Endothelial cell of umbilical vein (primary cell): ENCODE measurements around the gene GPR162. TPM values are rescaled to one million over a fixed set of nuclear protein-coding genes. Genes with fewer than 3 reads are reported as not detected.

ENCODE experiments used
- BruUV-seq: library from RNA; stranded (reverse); fragments of 400-500 nt; replicated peaks from 2 replicates; lab custom pipeline; 2021; lab: Mats Ljungman, UMichigan
- CTCF ChIA-PET: fragments of 300-600, 350-600 bp; sonication (Branson Sonifier 250); formaldehyde crosslinking; loops from one replicate; lab custom pipeline; 2021; ENCODE audit warnings: antibody characterized with exemption, inconsistent platforms; lab: Charles Lee
- POLR2A ChIA-PET: fragments of 300-600, 350-600 bp; sonication (Branson Sonifier 250); formaldehyde crosslinking; loops from one replicate; lab custom pipeline; 2021; ENCODE audit warnings: antibody characterized with exemption, inconsistent platforms; lab: Charles Lee
- DNase-seq: peaks from one replicate; pipeline ENCODE4 v3.0.0-alpha.2; 2011; ENCODE audit warnings: low read depth, low spot score
- FAIRE-seq: peaks from 2 replicates; lab custom pipeline; 2011; peaks lifted over from hg19 to GRCh38; lab: Jason Lieb, UNC
- H2AFZ ChIP-seq: 2 replicates; pipeline ENCODE4 v1.6.0; 2012; ENCODE audit warnings: low read depth, low read length, control low read depth, inconsistent platforms
- H3K27ac ChIP-seq: 2 replicates; pipeline ENCODE4 v1.5.1; 2011; ENCODE audit warnings: low read depth, mild to moderate bottlenecking, control low read depth, low read length, moderate library complexity; ENCODE audit not compliant: insufficient read depth
- H3K27me3 ChIP-seq, 2 experiments: 2 replicates each; pipeline versions ENCODE4 v1.6.0 to v1.6.1; 2011; ENCODE audit warnings: low read length in 2 of 2, mixed read lengths in 1 of 2; ENCODE audit not compliant: control insufficient read depth in 2 of 2, insufficient read depth in 2 of 2
- H3K36me3 ChIP-seq, 2 experiments: 2 replicates in 1 of 2; 3 replicates in 1 of 2; pipeline ENCODE4 v1.5.1; 2011; ENCODE audit warnings: low read length in 2 of 2, mild to moderate bottlenecking in 1 of 2, moderate library complexity in 1 of 2; ENCODE audit not compliant: control insufficient read depth in 2 of 2, insufficient read depth in 2 of 2; ENCODE audit errors: extremely low read depth in 1 of 2
- H3K4me1 ChIP-seq: 3 replicates; pipeline ENCODE4 v1.5.1; 2011; ENCODE audit warnings: mild to moderate bottlenecking, low read length; ENCODE audit not compliant: control insufficient read depth, insufficient read depth; ENCODE audit errors: extremely low read depth
- H3K4me2 ChIP-seq: 2 replicates; pipeline ENCODE4 v1.6.1; 2011; ENCODE audit warnings: low read length, control low read depth, mixed read lengths; ENCODE audit not compliant: insufficient read depth
- H3K4me3 ChIP-seq, 3 experiments: fragments of 200-600 bp in 1 of 3; sonication (generic), shearing (Covaris generic) in 1 of 3; replicated peaks in 1 of 3; 2 replicates each; pipeline ENCODE4 v1.5.1; 2011 to 2016; ENCODE audit warnings: control low read depth in 3 of 3, low read length in 3 of 3, mild to moderate bottlenecking in 2 of 3, inconsistent platforms in 1 of 3, low read depth in 1 of 3, moderate library complexity in 1 of 3; ENCODE audit not compliant: insufficient read depth in 1 of 3
- H3K79me2 ChIP-seq: 2 replicates; pipeline ENCODE4 v1.6.0; 2012; ENCODE audit warnings: low read length, inconsistent platforms; ENCODE audit not compliant: control insufficient read depth, insufficient read depth
- H3K9ac ChIP-seq: replicated peaks from 2 replicates; pipeline ENCODE3; 2011; ENCODE audit warnings: low read length, control low read depth; ENCODE audit not compliant: insufficient read depth; ENCODE audit errors: extremely low read depth
- H3K9me1 ChIP-seq: replicated peaks from 3 replicates; pipeline ENCODE4 v1.6.0; 2011; ENCODE audit warnings: mild to moderate bottlenecking, low read length; ENCODE audit not compliant: control insufficient read depth, insufficient read depth; ENCODE audit errors: extremely low read depth
- H3K9me3 ChIP-seq: replicated peaks from 2 replicates; pipeline ENCODE4 v1.5.1; 2012; ENCODE audit warnings: low read length, inconsistent platforms; ENCODE audit not compliant: control insufficient read depth, insufficient read depth
- H4K20me1 ChIP-seq: replicated peaks from 2 replicates; pipeline ENCODE3; 2011; ENCODE audit warnings: mild to moderate bottlenecking, low read length; ENCODE audit not compliant: control insufficient read depth, insufficient read depth; ENCODE audit errors: extremely low read depth
- EZH2 ChIP-seq: IDR thresholded peaks from 2 replicates; pipeline ENCODE4 v1.6.1; 2012; ENCODE audit warnings: borderline replicate concordance, low read depth, mild to moderate bottlenecking, moderate library complexity, low read length, inconsistent platforms; ENCODE audit not compliant: severe bottlenecking
- FOS ChIP-seq: IDR thresholded peaks from 2 replicates; pipeline ENCODE4 v1.6.1; 2011; ENCODE audit warnings: mild to moderate bottlenecking, low read length, moderate library complexity, borderline replicate concordance; ENCODE audit not compliant: insufficient read depth
- GATA2 ChIP-seq: IDR thresholded peaks from 2 replicates; pipeline ENCODE4 v1.7.0; 2011; ENCODE audit warnings: low read depth, mild to moderate bottlenecking, moderate library complexity, mixed read lengths, low read length; ENCODE audit not compliant: insufficient read length, insufficient read depth
- JUN ChIP-seq: IDR thresholded peaks from 2 replicates; pipeline ENCODE4 v1.6.1; 2011; ENCODE audit warnings: borderline replicate concordance, low read depth; ENCODE audit not compliant: insufficient read length, insufficient read depth
- MYC ChIP-seq: IDR thresholded peaks from one replicate; pipeline ENCODE4 v1.6.1; 2011; ENCODE audit warnings: mild to moderate bottlenecking, low read depth, low read length
- POLR2A ChIP-seq: IDR thresholded peaks from 2 replicates; pipeline ENCODE4 v1.6.1; 2012; ENCODE audit warnings: low read depth, mild to moderate bottlenecking, control low read depth, low read length
- POLR2AphosphoS5 ChIP-seq: IDR thresholded peaks from 2 replicates; pipeline ENCODE4 v1.6.1; 2012; ENCODE audit warnings: low read depth, mild to moderate bottlenecking, control low read depth, low read length, moderate library complexity; ENCODE audit not compliant: insufficient read depth
- dilution Hi-C: fragments of 300-500 bp; cut with MboI; formaldehyde crosslinking; loops from one replicate; pipeline ENCODE4 v1.15.0; 2019; ENCODE audit warnings: low sequenced_read_pairs; ENCODE audit not compliant: extremely low pct_ligation_motif_present
- intact Hi-C: fragments of 100-400 bp; cut with micrococcal nuclease; formaldehyde crosslinking; loops from one replicate; pipeline ENCODE4 v1.10.0; 2022
- polyA plus RNA-seq, 4 experiments: library from polyadenylated mRNA; depleted of rRNA in 3 of 4; stranded (reverse) in 3 of 4; unstranded in 1 of 4; fragments of >200 nt; gene quantifications; 2 replicates each; pipeline versions ENCODE4 v1.2.1 to v1.2.3, GENCODE V29; 2011 to 2012; ENCODE audit warnings: missing spikeins in 1 of 4
- total RNA-seq: library from RNA; stranded (reverse); gene quantifications from 2 replicates; pipeline ENCODE4 v1.2.3, GENCODE V29; 2021
- TF ChIP-seq, protein P1 (sequence below): IDR thresholded peaks from 2 replicates; pipeline ENCODE4 v1.6.1; 2011; ENCODE audit not compliant: insufficient read depth, insufficient read length
- TF ChIP-seq, protein P2 (sequence below), 2 donors: IDR thresholded peaks; 1 replicate in 1 of 2; 2 replicates in 1 of 2; pipeline ENCODE4 v1.5.1; 2011; ENCODE audit warnings: low read length in 2 of 2, mild to moderate bottlenecking in 2 of 2, moderate library complexity in 2 of 2, control low read depth in 1 of 2, inconsistent platforms in 1 of 2, low read depth in 1 of 2; ENCODE audit not compliant: insufficient read depth in 1 of 2; ENCODE audit errors: extremely low read depth in 1 of 2

Gene GPR162
- total and polyA plus RNA-seq, 2 donors (not counting 3 experiments of a cell fraction or from before 2014, with no cell fraction given): 9.7 to 13.7 TPM

DNA sequence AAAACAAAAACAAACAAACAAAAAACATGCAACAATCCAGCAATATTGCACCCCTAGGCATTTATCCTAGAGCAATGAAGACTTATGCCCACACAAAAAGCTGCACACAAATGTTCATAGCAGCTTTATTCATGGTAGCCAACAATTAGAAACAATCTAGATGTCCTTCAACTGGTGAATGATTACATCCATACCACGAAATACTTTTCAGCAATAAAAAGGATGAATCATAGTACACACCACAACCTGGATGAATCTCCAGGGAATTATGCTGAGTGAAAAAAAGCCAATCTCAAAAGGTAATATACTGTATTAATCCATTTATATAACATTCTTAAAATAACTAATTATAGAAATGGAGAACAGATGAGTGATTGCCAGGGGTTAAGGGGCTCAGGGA is 14.5 kb upstream of the GPR162 start:
- Histone ChIP-seq H2AFZ (no peak overlapping the region), H3K4me2 (no peak overlapping the region), H3K27ac (no peak overlapping the region), H3K27me3 (peaks cover 0 to 9% of the 10 kb centered on the region in 2 experiments), H4K20me1 (no peaks in the 10 kb centered on the region), H3K36me3 (no peaks in the 10 kb centered on the region), H3K9me3 (no peaks in the 10 kb centered on the region), H3K4me1 (no peaks in the 10 kb centered on the region), H3K9me1 (no peaks in the 10 kb centered on the region), H3K79me2 (no peaks in the 10 kb centered on the region), H3K9ac (no peak overlapping the region), H3K4me3 (no peak overlapping the region)
- FAIRE-seq (no peak), DNase-seq (no peak)
- no TSS peak for BruUV-seq
- TF ChIP-seq GATA2: no peak
- TF ChIP-seq, protein P1, sequence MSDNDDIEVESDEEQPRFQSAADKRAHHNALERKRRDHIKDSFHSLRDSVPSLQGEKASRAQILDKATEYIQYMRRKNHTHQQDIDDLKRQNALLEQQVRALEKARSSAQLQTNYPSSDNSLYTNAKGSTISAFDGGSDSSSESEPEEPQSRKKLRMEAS: no peak
- TF ChIP-seq FOS: no peak
- no peak for TF ChIP-seq MYC
- no peak for TF ChIP-seq JUN
- TF ChIP-seq EZH2: no peak
- CTCF ChIA-PET: interaction anchor here (0.9 to 1.7 kb wide), 3 partner anchors 11 to 18 kb away, joined by 3 to 4 read pairs (median 3); no protein-coding TSS in a partner anchor
- POLR2A ChIA-PET: no interaction called here
- dilution Hi-C loops (no loop called here), intact Hi-C loops (no loop called here)

DNA sequence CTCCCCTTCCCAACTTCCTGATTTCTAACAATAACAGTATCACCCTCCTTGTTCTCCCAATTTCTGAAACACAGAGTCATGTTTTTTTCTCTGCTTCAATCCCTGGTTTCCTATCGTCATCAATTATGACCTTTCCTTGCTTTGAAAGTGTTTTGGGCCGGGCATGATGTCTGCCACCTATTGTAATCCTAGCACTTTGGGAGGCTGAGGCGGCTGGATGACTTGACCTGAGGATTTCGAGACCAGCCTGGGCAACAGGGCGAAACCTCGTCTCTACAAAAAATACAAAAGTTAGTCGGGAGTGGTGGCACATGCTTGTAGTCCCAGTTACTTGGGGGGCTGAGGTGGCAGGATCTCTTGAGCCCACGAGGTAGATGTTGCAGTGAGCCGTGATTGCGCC is 12.6 kb upstream of the GPR162 start:
- no peak for DNase-seq
- BruUV-seq: no TSS peak

More for the DNA sequence above, 12.6 kb upstream of the GPR162 start:
- no peak overlapping the region for H3K4me3 ChIP-seq
- intact Hi-C loops (no loop called here), dilution Hi-C loops (no loop called here)
- H4K20me1 ChIP-seq: no peaks in the 10 kb centered on the region
- H3K36me3 ChIP-seq: no peaks in the 10 kb centered on the region
- H3K4me2 ChIP-seq: no peak overlapping the region
- no peak overlapping the region for H3K27ac ChIP-seq
- no peaks in the 10 kb centered on the region for H3K9me1 ChIP-seq
- ChIA-PET CTCF (interaction anchor here (0.9 to 1.8 kb wide), 2 partner anchors 16 to 56 kb away, joined by 4 to 6 read pairs; partner anchors contain the start of gene MLF2), POLR2A (interaction anchor here (0.6 kb wide), 2 partner anchors 21 to 42 kb away, joined by 3 to 4 read pairs; no protein-coding TSS in a partner anchor)
- no peaks in the 10 kb centered on the region for H3K79me2 ChIP-seq
- no peak overlapping the region for H2AFZ ChIP-seq
- no peaks in the 10 kb centered on the region for H3K4me1 ChIP-seq
- FAIRE-seq: no peak
- TF ChIP-seq GATA2 (no peak), EZH2 (no peak), POLR2A (no peak), JUN (no peak), MYC (no peak), FOS (no peak), POLR2AphosphoS5 (no peak)
- TF ChIP-seq, protein P1: no peak
- TF ChIP-seq, protein P2, sequence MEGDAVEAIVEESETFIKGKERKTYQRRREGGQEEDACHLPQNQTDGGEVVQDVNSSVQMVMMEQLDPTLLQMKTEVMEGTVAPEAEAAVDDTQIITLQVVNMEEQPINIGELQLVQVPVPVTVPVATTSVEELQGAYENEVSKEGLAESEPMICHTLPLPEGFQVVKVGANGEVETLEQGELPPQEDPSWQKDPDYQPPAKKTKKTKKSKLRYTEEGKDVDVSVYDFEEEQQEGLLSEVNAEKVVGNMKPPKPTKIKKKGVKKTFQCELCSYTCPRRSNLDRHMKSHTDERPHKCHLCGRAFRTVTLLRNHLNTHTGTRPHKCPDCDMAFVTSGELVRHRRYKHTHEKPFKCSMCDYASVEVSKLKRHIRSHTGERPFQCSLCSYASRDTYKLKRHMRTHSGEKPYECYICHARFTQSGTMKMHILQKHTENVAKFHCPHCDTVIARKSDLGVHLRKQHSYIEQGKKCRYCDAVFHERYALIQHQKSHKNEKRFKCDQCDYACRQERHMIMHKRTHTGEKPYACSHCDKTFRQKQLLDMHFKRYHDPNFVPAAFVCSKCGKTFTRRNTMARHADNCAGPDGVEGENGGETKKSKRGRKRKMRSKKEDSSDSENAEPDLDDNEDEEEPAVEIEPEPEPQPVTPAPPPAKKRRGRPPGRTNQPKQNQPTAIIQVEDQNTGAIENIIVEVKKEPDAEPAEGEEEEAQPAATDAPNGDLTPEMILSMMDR (IDR thresholded peaks at IDR 0.05; ENCODE audit: extremely low read depth in 1 of 2, insufficient read depth in 1 of 2, low read depth in 1 of 2, low read length in 2 of 2): no peak
- H3K27me3 ChIP-seq: peaks cover 0 to 9% of the 10 kb centered on the region in 2 experiments
- no peaks in the 10 kb centered on the region for H3K9me3 ChIP-seq
- no peak overlapping the region for H3K9ac ChIP-seq
